Superior temporal gyrus (tissue), 1 donor: ENCODE measurements around the gene MYL5.

Experiments
- DNase-seq: peaks from one replicate; pipeline ENCODE4 v3.0.0-alpha.2; 2016; ENCODE audit errors: extremely low spot score

The MYL5 gene

GRCh38 chr4:675036-675882, 917 bp downstream of the MYL5 start:
- no peak for DNase-seq

- DNase-seq, result no peak
These were observed 1.9 kb downstream of the MYL5 start for GRCh38 chr4:675980-676870.

GRCh38 chr4:676871-677235, 2.5 kb downstream of the MYL5 start:
- no peak for DNase-seq

DNA sequence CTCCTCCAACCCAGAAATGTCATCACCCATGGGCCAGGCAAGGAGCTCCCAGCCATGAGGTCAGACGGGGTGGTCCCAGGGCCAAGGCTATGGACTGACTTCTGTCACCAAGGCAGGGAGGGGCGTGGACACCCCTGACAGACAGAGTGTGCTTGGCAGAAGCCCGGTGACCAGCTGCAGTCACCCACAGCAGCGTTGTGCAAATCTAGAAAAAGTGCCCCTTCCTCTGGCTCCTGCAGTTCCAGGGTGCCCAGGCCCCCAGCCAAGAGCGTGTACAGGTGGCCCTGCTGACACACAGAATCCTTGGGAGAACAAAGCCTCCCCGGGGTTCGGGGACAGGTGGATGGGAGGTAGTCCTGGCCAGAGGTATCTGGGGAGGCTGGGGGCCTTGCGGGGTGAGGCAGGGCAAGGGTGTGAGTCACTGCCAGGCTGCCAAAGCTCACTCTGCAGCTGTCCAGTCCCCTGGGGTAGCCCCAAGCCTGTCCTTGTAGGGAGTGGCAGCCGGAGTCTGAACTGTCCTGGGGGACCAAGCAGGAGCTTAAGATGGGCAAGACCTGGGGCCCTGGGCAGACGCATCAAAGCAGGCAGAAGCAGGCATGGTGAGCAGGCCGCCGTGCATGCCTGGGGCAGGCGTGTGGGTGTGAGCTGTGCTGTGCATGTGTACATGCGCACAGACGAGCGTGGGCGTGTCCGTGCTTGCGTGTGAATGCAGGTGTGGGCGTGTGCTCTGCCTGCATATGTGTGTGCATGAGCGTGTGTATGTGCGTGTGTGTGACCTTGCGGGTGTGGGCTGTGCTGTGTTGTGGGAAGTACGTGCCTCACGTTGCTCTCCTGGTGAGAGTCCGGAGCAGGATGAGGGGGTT, 3.3 kb downstream of the MYL5 start:
- DNase-seq, result no peak

GRCh38 chr4:678331-679103, 4.2 kb downstream of the MYL5 start:
- DNase-seq, result no peak

GRCh38 chr4:679104-679481, 4.8 kb downstream of the MYL5 start:
- DNase-seq, result no peak

DNA sequence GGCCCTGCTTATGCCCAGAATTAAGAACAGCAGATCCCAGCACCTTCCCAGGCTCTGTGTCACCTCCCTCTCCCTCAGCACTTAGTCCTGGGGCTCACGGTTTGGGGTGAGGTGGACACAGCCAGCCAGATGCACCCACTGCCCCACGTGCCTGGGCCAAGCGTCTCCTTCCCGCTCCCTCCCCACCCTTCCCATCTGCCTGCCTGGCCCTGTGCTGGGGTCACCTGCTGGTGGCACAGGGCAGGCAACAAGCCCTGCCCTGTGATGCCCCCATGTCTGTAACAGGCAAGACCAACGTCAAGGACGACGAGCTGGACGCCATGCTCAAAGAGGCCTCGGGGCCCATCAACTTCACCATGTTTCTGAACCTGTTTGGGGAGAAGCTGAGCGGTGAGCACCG, 5.3 kb downstream of the MYL5 start:
- no peak for DNase-seq

- DNase-seq, result no peak
These were observed 5.7 kb downstream of the MYL5 start for GRCh38 chr4:680091-680490.

GRCh38 chr4:680551-680927, 6.2 kb downstream of the MYL5 start:
- DNase-seq, result no peak

GRCh38 chr4:680928-681645, 6.7 kb downstream of the MYL5 start:
- no peak for DNase-seq

- DNase-seq, result no peak
These were observed 7.6 kb downstream of the MYL5 start for GRCh38 chr4:681736-682451.

DNA sequence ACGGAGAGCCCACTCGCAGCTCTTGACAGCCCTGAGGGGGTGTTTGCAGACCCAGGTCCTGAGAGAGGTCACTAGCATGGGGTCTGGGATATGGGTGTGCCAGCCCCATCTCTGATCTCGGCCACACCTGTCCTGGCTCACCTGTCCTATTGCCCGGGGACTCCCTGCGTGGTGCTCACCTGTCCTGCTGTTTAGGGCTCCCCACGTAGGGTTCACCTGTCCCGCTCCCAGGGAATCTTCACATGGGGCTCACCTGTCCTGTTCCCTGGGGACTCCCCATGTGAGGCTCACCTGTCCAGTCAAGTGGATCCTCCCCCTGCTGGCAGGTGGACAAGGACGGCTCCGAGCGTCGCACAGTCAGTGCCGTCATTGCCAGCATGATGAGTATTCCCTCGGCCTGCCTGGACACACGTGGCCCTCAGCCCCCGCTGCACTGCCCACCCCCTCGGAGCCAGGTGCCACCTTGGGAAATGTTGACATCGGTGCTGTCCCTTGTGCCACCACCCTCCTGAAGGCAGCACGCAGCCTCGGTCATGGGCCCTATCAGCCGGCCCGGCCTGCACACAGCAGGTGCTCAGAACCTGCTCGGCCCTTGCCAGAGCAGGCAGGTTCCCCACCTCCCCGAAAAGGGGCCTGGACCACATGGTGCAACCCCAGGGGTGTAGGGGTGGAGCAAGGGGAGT, 8.3 kb downstream of the MYL5 start:
- DNase-seq, result no peak

GRCh38 chr4:683247-683897, 9.0 kb downstream of the MYL5 start:
- DNase-seq, result no peak

DNA sequence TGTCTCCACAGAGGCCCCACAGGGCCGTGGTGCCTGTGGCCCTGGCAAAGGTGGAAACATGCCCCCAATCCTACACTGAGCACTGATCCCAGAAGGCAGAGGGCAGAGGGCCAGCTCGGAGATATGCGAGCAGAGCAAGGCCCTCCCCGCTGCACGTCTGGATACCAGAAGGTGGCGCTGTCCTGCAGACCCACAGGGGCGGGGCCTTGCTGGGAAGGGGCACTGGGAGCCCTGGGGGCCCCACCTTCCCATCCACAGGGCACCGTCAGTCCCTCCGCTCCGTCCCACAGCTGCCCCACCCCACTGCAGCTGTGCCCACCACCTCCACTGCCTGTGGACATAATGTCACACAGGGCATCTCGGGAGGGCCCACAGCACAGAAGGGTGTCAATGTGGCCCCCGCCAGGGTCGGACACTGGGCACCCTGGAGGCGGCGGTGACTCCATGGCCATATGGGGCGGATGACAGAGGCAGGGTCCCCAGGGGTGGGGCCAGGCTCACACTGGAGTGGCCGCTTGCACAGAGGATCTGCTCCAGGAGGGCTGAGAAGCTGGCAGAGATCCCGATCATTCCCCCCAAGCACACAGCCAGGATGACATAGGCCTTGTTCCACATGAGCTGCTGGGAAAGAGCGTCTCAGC, 9.8 kb downstream of the MYL5 start:
- DNase-seq, result peak; percentile 77

- DNase-seq, result no peak
These were observed 10.4 kb downstream of the MYL5 start for GRCh38 chr4:684623-685327.

DNA sequence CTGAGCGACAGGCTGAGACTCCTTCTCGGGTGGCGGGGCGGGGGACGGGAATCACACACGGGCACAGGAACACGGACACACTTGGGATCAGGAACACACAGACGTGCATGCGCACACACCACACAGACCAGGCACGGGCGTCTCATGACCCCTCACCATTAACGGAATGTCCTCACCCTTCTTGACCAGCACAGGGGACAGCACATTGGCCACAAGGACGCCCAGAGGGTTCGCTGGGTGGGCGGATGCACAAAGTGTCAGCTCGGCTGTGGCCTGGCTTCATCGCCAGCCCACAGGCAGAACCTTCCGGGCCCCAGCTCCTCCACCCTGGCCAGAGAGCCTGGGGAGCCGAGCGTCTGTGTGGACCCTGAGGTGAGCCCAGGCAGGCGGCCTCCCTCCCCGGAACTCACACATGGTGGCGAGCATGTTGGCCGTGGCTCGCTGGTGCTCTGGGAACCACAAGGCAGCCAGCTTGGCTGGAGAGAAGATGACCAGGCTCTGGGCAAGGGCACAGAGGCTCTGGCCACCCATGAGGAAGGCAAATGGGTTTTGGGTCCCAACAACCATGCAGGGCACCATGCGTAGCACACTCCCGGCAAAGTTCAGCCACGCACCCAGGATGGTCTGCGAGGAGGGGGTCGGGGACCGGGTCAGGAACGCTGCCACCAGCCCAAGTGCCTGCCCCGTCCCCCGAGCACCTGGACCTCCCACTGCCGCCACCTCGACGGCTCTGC, 11.5 kb downstream of the MYL5 start:
- no peak for DNase-seq

DNA sequence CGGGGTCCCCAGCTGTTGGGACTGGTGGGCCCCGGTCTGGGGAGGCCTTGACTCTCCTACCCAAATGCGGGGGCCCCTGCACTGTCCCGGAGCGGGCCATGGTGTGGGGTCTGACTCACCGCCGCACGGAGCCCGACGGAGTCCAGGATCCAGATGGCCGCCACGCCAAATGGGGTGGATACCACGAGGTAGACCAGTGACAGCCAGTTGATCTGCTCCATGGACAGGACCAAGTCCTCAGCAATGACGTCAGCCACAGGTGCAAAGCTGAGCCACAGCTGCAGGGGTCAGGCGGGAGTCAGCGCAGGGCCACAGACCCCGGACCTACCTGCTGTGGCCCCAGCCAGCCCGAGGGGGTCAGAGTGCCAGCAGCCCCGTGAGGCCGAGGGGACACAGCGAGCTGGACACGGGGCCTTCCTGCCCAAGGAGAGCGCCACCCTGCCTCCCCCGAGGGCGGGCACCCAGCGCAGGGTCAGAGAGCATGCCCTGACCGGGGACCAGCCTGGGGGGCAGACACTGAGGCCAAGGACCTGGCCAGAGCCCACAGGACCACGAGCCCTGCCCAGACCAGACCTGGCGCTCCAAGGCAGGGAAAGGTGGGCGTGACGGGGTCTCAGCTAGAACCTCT, 12.2 kb downstream of the MYL5 start:
- DNase-seq, result no peak
